Measurements from ENCODE around the gene SLC10A1.
"Not testable (repeated sequence)": the region's sequence is repeated elsewhere in the genome, so short reads cannot be mapped to it uniquely, and the experiment has no call there.

Gene SLC10A1

DNA sequence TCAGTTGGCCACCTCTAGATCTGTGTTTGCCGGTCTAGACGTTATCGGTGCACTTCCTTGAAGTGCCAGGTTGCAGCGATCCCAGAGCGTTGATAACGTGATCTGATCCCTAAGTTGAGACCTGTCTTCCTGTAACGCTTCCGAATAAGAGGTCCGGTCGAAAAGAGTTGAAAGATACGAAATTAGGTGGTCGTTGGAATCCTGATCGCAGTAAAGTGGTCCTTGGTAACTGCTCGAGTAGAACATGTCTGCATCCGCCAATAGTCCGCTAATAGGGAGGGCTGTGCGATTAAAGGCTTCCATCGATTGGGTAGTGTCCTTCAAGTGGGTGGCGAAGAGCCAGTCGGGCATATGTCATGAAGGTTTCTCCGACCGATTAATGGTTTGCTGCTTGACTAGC lies 27.4 kb downstream of the SLC10A1 start:
- no peak for DNase-seq (ENCODE audit: low spot score)

DNA sequence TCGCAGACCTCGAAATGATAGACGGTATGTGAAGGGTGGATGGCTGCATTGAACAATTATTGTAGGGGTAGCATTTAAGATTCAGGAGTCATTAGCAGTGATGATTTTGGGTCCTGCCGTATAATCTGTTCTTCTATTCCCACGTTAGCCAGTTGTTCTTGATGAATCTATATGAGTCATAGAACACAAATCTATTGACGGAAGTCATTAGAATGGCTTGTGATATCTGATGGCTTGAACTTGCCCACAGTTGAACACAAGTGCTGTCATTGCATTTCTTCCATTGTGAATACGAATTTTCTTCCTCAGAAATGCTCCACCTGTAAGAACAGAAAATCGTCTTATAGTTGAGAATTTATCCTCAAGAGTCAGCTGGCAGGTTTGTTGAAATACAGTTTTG lies 28.2 kb downstream of the SLC10A1 start:
- DNase-seq (ENCODE audit: low spot score), result no peak

DNA sequence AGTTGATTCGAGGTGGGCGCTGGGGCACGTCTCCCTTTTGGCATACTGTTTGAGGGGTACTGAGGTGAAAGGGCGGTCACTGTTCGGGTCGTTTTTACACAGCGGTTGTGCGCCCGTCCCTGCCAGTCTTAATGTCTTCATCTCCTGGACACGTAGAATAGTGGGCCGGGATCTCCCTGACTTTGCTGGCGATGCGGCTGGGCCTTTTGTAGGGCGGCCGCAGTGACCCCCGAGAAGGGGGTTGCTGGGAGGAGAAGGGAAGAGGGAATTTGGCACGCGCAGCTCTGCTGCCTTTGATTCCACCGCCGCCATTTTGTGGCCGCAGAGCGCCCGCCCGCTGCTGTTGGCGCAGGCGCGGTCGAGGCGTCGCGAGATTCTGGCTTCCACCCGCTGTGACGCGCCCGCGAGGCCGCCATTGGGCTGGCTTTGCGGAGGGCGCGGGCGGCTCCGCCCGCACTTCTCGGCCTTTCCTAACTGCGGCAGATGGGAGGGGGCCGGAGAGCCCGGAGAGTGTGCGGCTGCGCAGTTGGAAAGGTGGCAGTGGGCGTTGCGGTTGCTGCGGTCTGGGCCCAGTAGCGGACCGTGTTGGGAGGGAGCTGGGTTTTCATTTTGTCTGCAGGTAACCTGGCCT lies 29.6 kb downstream of the SLC10A1 start:
- DNase-seq (ENCODE audit: low spot score), result peak; percentile 92

DNA sequence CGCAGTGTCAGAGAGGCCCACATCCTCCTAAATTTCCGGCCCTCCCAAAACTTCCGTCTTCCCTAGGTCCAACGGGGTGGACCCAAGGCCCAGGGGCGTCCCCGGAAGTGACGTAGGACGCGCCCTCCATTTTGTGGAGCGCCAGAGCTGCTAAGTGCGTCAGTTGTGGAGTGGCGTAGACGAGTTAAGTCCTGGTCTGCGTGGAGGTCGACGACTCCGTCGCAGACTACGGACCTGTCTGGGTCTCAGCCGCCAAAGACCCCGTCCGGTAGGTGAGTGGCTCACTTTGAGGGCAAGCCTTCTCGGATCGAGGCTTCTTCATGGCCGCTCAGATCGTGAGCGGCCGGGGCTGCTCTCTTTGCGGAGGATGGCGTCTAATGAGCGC lies 30.1 kb downstream of the SLC10A1 start, which contains the start of gene SRSF5:
SRSF5 (plus strand) TSS at position 159 of the 385 bp plus-strand sequence. CDS start 1,015 bp downstream, outside the sequence.
- peak; percentile 97 for DNase-seq (ENCODE audit: low spot score)

DNA sequence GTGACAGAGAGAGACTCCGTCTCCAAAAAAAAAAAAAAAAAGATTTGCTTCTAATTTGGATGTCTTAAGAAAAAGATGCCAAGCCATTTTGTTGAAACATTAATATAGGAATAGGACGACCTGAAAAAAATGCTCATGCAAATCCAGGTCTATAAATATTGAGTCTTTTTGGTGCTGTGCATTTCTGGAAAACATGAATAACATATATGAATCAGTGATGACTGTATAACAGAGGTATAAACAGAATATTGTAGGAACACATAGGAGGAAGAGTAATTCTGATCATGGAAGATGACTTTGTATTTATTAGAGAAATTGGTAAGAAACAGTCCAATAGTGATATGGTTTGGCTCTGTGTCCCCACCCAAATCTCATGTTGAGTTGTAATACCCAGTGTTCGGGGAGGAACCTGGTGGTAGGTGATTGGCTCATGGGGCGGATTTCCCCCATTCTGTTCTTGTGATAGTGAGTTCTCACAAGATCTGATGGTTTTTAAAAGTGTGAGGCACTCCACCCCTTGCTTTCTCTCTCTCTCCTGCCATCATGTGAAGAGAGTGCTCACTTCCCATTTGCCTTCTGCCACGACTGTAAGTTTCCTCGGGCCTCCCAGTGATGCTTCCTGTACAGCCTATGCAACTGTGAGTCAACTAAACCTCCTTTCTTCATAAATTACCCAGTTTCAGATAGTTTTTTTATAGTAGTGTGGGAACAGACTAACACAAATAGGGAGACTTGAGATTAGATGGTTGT lies 33.1 kb downstream of the SLC10A1 start:
- DNase-seq (ENCODE audit: low spot score), result no peak

DNA sequence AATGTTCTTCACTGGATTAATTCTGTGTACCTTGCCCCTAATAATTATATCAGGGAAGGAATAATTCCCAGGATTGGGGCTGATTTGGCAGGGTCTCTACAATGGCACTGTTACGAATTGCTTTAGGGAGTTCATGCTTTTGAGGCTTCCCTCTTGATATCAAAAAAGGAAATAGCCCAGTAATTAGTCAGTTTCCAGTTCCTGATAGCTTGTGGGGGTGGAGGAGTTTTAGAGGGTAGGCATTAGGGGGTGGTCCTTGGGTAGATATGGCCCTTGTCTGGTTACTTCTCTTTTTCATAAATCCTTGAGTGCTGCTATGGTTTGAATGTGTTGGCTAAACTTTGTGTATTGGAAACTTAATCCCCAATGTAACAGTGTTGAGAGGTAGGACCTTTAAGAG lies 36.2 kb downstream of the SLC10A1 start:
- DNase-seq (ENCODE audit: low spot score), result no peak

DNA sequence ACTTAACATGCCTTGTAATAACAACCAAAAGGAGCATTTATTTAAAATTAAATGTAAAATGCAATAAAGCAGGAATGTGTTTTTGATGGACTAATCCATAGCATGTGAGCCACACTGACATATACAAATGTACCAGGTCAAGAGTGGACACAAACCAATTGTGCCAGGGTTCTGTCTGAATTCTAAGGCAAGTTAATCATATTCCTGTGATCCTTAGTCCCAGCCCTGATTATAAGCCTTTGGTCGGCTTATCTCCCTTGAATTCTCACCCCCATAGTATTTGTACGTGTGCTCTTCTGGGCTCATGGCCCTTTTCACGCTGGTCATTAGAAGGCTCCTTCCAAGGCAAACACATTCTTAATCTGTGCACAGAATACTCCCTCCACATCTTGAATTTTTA lies 40.7 kb downstream of the SLC10A1 start:
- DNase-seq (ENCODE audit: low spot score), result no peak

DNA sequence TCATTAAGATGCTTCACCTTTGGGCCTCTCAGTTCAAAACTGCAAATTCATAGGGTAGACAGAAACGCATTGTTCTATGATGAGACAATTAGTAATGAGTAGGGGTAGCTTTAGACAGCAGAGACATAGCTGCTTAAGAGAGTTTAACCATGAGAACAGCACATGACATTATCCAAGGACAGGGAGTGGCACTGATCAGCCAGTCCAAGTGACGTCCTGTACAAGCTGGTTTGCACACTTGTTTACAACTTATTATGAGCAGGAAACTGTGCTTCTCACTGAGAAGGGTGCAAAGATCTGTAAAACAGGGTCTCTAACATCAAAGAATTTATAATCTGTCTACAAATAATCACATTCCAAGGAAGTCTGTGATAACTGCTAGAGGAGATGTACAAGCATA lies 41.3 kb downstream of the SLC10A1 start:
- DNase-seq (ENCODE audit: low spot score), result no peak

DNA sequence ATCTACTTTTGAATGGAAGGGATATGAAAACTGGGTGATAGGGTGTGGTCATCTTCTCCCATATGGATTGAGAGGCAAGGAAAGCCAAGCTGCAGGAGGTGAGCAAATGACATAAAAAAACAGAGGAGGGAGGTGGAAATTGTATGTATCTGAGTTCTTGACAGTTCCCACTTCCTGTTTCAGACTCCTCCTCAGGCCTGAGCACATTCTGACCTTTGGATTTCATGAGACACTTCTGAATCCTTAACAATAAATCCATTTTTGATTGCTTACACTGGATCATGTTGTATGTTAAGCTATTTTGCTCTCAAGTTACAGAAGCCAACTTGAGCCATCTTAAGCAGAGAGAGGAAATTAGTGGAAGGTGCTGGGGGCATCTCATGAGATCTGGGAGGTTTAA lies 41.7 kb downstream of the SLC10A1 start:
- DNase-seq (ENCODE audit: low spot score), result no peak

DNA sequence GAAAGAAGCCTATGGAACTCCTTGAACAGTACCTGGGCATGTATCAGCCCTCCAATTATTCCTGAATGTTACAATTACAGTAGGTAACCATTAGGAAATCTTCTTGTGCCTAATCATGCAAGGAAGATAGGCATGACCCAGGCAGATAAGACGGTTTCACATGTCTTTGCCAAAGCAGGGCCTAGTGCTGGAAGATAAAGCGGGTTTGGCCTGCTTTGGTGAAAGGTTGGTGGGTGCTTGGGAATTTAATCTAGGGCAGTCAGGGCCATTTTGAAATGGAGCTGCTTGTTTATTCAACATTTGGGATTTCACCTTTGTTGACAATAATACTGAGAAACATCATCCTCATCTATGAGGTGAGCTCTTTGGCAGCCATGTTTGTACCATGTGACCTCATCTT lies 42.6 kb downstream of the SLC10A1 start:
- DNase-seq (ENCODE audit: low spot score), result no peak

DNA sequence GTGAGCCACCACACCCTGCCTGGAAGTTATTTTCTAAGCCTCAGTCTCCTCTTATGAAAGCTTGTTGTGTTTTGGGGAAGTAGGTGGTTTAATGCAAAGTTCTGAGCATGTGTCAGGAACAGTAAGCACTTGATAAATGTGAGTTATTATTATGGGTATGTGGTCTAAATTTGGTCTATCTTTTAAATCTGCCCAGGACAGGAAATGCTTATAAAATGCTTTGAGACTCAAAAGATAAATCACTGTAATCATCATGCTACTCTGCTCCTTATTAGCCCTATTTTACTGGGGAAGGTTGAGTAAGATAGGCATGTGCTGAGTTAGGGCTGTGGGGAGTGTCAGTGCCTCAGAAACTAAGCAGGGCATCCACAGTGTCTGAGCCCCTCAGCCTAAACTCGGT lies 43.2 kb downstream of the SLC10A1 start:
- no peak for DNase-seq (ENCODE audit: low spot score)

DNA sequence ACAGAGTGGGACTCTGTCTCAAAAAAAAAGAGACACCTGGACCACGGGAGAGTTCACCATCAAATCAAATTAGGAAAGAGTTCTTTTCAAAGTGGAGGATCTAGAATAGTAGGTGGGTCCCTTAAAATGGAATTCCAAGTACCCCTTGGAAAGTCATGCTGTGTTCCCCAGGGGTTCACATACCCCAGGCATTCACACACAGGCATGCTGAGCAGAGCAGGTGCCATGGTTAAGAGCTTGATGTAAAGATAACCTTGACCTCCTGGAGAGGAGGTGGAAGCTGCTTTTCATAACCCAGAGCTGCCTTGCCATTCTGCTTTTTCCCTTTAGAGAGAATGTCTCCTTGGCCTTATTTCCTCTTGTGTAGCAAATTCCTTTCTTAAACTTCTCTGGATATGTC lies 44.3 kb downstream of the SLC10A1 start:
- DNase-seq (ENCODE audit: low spot score), result no peak

DNA sequence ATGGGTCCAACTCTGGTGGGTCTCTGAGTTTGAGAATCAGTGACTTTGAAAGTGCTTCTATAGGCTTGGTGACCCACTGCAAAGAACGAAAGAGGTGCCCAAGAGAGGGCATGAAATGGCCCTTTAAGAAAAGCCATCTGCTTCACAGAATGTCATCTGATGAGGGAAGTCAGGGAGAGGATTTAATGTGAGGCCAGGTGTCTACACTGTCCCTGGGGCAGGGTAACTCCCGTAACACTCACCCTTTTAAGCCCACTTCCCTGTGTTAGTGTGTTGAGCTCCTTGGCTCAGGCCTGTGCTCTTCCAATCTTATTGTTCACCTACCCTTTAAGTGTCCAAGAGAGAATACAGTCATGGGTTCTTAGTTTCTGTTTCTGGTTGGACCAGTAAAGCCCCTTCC lies 46.5 kb downstream of the SLC10A1 start:
- no peak for DNase-seq (ENCODE audit: low spot score)

DNA sequence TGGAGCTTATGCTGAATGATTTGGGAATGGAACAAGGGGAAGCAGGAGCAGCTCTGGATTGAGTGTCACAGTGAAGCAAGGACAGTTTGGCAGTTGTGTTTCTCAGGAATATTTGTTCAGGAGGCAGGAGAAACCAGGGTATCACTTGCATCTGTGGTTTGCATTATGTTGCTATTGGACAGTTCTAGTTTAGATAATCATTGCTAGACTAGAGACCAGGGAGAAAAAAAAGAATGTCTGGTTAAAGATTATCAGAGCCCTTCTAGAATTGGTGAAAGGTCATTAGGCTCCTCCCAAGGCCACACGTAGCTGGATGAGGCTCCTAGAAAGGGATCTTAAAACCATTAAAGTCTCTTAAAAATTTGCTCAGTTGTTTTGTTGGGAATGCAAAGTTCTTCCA lies 47.1 kb downstream of the SLC10A1 start:
- peak; percentile 78 for DNase-seq (ENCODE audit: low spot score)

DNA sequence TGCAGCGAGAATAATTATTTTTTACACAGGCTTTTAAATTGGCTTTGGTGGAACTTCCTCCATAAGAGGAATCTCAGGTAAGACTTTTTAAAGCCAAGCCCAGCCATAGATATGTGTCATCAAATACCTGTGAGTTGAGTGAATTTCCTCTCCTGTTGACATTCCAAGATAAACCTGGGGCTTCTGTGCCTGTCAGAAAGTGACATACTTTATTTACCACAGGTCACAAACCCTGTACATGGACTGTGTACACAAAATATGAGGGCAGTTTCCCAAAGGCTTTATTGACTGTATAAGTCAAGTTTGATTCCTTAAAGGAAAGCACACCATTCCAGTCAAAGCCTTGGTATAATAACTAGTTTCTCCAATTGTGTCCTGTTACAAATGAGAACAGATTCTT lies 56.0 kb downstream of the SLC10A1 start:
- peak; percentile 83 for DNase-seq (ENCODE audit: low spot score)

DNA sequence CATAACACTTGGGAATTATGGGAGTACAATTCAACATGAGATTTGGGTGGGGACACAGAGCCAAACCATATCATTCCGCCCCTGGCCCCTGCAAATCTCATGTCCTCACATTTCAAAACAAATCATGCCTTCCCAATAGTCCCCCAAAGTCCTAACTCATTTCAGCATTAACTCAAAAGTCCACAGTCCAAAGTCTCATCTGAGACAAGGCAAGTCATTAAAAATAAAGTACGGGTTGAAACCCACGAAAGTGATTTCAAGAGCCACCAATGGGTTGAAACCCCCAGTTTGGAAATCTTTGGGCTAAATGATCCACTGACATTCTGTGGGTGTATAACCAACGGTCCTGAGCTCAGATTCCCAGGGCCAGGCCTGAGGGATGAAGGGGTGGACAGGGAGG lies 60.6 kb downstream of the SLC10A1 start:
- not testable (repeated sequence) for DNase-seq (ENCODE audit: low spot score)

DNA sequence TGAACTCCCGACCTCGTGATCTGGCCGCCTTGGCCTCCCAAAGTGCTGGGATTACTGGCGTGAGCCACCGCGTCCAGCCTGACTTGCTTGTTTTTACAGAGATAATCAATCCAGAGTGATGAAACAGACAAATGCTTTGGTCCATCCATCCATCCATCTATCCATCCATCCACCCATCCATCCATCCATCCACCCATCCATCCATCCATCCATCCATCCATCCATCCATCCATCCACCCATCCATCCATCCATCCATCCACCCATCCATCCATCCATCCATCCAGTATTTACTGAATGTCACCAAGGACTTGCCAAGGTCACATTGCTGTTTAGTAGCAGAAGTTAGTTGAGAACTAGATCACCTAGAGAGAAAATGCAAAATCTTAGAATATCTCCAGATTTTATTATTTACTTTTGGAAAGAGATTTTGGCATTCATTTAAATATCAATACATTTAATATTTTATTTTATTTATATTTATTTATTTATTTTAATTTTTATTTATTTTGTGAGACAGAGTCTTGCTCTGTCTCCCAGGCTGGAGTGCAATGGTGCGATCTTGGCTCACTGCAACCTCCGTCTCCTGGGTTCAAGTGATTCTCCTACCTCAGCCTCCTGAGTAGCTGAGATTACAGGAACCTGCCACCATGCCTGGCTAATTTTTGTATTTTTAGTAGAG lies 65.0 kb downstream of the SLC10A1 start:
- DNase-seq (ENCODE audit: low spot score), result not testable (repeated sequence)

DNA sequence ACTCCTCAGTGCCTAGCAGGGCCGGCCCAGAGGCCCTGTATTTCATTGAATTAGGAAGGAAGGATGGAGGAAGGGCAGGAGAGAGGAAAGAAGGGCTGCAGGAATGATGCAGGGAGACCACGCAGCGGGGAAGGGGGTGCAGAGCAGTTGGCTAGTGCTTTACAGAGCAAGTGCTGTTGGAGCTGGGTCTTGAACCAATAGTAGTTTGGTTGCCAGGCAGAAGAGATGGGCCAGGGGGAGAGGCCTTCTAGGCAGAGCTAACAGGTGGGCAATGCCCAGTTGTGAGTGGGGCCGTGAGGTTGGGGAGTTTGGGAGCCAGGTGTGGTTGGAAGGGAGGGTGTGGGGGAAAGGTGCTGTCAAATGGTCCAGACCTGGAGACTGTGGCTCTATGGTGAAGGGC lies 69.2 kb downstream of the SLC10A1 start:
- DNase-seq (ENCODE audit: low spot score), result no peak

DNA sequence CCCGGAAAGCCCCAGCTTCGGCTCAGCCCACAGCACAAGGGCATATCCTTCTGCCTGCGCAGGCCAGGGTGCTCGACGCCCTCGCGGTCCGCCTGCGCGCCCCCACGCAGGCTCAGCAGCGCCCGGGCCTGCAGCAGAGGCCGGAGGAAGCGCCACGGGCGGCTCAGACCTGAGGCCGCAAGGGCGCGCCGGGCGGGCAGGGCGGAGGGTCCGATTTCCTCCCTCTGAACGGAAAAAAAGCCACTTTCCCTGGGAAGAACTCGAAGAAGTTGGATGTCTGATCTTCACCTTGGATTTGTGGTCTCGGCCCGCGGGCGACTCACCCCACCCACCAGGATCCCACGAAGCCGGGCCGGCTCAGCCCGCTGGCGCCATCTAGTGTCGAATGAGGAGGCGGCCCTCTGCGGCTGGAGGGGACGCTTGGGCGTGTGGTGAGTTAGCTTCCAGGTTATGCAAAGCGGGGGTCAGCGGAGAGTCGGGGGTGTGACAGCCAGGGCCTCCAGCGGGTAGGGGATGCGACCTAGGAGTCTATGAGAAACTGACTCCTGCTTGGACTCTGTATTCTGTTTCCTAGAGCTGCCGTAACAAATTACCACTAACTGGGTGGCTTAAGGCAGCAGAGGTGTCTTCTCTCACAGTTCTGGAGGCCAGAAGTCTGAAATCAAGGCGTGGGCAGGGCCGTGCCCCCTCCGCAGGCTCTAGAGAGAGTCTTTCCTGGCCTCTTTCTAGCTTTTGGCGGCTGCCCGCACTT lies 70.1 kb downstream of the SLC10A1 start:
- DNase-seq (ENCODE audit: low spot score), result peak; percentile 74
